ENCODE measurements around the gene KIF1B.

- TF ChIP-seq CTCF (IDR thresholded peaks at IDR 0.05): no peak
- TF ChIP-seq POLR2A (IDR thresholded peaks at IDR 0.05; ENCODE audit: low read depth): no peak
- TF ChIP-seq POLR2AphosphoS5 (IDR thresholded peaks at IDR 0.05): no peak
- no peak for TF ChIP-seq EP300 (IDR thresholded peaks at IDR 0.05)
These were observed 149.7 kb downstream of the KIF1B start for GRCh38 chr1:10360045-10360444.
